SIG-M5 (cell line): ENCODE results near the gene ACLY.
"Not testable (repeated sequence)": the region's sequence is repeated elsewhere in the genome, so short reads cannot be mapped to it uniquely, and the experiment has no call there.

Experiments
- DNase-seq: peaks from one replicate; lab custom pipeline; 2025; lab: John Stamatoyannopoulos, UW

The ACLY gene

DNA sequence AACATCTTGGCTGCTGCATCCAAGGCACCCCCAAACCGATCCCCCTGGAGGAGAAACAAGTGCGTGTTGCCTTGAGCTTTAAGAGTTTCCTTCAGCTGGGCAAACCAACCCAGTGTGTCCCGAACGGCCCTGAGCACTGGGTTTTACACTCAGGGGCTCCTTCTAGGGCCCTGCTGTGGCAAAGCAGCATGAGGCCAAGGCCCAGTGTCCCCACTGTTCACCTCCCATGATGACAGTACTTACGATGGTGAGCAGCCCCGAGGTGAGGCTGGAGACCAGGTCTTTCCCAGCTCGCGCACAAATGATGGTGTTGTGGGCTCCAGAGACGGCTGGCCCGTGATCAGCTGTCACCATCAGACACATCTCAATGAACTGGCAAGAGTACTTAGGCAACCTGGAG lies 47.0 kb downstream of the ACLY start:
- no peak for DNase-seq

DNA sequence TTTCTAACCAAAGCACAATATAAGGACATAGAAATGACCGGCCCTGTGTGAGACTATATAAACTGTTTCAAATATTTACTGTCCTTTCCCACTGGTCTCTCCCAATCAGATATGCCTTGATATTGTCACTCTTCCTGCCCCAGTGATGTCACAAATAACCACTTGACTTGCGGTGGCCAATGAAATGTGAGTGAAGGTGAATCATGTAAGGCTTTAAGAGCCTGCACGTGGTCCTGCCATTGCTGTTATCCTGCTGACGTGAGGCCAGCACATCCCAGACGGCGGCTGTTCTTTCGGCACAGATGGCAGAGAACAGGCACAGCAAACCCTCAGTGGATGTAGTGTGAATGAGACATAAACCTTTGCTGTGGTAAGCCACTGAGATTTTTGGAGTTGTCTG lies 48.1 kb downstream of the ACLY start:
- DNase-seq = no peak

- DNase-seq = no peak
Measured at GRCh38 chr17:41870097-41870496, 48.7 kb downstream of the ACLY start.

- DNase-seq = no peak
Measured at GRCh38 chr17:41869426-41869825, 49.3 kb downstream of the ACLY start.

GRCh38 chr17:41868568-41868967 lies 50.2 kb downstream of the ACLY start:
- no peak for DNase-seq

DNA sequence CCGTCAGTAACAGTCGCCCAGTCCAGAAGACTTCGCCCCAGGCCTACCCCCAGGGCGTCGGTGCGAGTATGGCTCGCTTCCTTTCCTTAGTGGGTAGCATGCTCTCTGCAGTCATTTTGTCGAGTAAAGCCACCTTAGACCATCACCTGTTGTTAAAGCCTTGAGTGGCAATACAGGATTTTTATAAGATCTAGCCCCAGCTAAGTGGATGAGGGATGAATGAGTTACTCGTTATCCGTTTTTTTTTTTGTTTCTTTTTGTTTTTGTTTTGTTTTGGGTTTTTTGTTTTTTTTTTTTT lies 53.2 kb downstream of the ACLY start:
- no peak for DNase-seq

- peak; percentile 62 for DNase-seq
Measured at GRCh38 chr17:41864836-41865595, 53.7 kb downstream of the ACLY start, which contains the start of gene KLHL11. KLHL11 (minus strand) TSS chr17:41865423; CDS start chr17:41865370, 53 bp downstream.

- DNase-seq = no peak
Measured at GRCh38 chr17:41864498-41864835, 54.3 kb downstream of the ACLY start.

- DNase-seq = no peak
Measured at GRCh38 chr17:41863074-41863848, 55.5 kb downstream of the ACLY start.

DNA sequence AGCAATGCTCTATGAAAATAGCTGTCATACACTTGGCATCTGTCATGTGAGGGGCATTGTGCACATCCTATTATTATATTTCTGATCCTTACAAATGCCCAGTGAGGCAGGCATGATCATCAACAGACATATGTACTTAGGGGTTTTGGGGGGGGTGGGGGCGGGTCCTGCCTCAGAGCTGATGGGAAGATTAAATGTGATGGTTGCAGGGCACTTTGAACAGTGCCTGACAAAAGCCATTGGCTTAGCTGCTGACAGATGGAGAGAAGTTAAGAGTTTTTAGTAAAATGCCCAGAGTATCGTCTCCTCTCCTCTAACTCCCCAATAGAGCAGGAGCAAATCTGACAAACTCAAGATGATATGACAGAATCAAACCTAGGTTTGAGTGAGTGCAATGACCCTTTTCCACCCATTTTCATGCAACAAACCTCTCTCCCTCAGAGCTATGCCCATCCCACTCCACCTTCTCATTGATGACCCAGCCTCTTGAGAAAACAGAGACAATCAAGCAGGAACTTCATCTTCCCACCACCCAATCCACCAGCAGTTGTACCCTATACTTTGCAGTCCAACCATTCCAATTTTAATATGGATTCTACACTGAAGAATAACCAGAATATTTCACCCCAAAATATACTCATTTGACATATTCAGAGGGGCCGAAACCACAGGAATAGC lies 58.4 kb downstream of the ACLY start:
- no peak for DNase-seq

DNA sequence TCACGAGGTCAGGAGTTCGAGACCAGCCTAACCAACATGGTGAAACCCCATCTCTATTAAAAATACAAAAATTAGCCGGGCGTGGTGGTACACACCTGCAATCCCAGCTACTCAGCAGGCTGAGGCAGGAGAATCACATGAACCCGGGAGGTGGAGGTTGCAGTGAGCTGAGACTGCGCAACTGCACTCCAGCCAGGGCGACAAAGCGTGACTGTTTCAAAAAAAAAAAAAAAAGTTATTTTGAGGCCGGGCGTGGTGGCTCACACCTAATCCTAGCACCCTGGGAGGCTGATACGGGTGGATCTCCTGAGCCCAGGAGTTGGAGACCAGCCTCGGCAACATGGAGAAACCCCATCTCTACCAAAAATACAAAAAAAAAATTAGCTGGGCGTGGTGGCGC lies 67.4 kb downstream of the ACLY start:
- DNase-seq = not testable (repeated sequence)

- DNase-seq = no peak
Measured at GRCh38 chr17:41849251-41849990, 69.3 kb downstream of the ACLY start.

GRCh38 chr17:41848788-41849187 lies 70.0 kb downstream of the ACLY start:
- no peak for DNase-seq

GRCh38 chr17:41844971-41845370 lies 73.8 kb downstream of the ACLY start:
- no peak for DNase-seq

DNA sequence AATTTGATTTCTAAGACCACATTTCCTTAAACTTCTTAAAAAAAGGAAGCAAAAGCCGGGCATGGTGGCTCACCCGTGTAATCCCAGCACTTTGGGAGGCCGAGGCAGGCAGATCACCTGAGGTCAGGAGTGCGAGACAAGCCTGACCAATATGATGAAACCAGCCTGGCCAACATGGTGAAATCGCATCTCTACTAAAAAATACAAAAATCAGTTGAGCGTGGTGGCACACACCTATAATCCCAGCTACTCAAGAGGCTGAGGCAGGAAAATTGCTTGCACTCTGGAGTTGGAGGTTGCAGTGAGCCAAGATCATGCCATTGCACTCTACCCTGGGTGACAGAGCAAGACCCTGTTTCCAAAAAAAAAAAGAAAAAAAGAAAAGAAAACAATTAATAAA lies 78.0 kb downstream of the ACLY start:
- not testable (repeated sequence) for DNase-seq

DNA sequence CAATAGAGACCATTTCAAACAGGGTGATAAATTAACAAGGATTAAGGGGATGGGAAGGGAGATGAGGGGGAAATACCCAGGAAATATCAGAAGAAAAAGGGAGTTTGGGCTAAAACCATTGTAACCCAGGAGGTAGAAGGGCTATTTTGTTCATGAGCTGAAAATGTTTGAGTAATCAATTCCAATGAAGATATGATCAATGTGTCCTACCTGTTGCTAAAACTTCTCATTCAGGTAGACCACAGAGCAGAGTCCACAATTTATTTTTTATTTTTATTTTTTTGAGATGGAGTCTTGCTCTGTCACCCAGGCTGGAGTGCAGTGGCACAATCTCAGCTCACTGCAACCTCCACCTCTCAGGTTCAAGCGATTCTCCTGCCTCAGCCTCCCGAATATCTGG lies 79.3 kb downstream of the ACLY start:
- not testable (repeated sequence) for DNase-seq

- DNase-seq = no peak
Measured at GRCh38 chr17:41837761-41838538, 80.8 kb downstream of the ACLY start, which contains the start of gene KLHL10. KLHL10 (plus strand) TSS chr17:41837825; CDS start chr17:41837933, 108 bp downstream.

DNA sequence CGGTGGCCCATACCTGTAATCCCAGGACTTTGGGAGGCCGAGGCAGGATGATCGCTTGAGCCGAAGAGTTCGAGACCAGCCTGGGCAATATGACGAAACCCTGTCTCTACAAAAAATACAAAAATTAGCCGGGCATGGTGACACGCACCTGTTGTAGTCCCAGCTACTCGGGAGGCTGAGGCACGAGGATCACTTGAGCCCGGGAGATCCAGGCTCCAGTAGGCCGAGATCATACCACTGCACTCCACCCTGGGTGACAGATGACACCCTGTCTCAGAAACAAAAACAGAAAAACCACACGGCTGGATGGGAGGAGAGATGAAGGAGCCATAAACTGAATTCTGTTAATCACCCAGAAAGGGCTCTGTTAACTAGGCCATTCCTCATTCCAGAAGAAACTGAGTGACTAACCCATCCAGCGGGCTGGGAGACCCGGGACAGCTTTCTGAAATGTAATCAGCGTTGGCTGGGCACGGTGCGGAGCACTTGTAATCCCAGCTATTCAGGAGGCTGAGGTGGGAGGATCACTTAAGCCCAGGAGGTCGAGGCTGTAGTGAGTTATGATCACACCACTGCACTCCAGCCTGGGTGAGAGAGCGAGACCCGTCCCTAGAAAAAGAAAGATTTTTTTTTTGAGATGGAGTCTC lies 82.1 kb downstream of the ACLY start:
- DNase-seq = no peak

GRCh38 chr17:41835800-41836549 lies 82.8 kb downstream of the ACLY start, which contains the start of gene NT5C3B:
NT5C3B (minus strand) TSS chr17:41836232; CDS start chr17:41836193, 39 bp downstream.
- no peak for DNase-seq

DNA sequence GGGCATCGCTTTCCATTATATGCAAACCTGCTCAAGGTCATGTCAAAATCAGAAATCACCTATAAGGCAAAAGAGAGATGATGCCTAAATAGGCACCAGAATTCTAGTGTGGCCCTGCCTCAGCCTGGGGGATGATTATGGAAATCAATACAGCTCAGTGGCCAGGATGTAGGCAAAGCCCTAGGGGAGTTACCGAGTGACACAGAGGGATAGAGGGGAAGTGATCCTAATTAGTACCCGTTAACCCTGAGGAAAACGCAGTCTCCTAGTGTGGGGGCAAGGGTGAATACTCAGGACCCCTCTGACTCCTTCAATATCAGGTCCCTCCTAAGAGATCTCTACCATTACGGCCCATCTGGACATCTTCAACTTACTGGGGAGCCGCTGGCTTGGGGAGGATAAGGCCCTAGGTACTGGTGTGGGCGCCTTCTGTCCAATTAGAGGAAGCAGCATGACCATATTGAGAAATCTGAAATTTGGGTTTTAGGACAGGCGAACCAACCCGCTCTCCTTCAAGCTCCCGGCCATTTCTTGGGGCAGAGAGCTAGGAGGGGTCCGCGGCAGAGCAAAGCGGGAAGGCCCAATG lies 83.4 kb downstream of the ACLY start:
- no peak for DNase-seq
